K562 (cell line): ENCODE results near the gene GLYATL1.

Source experiments
- ATF7 ChIP-seq: fragments of 450-650 bp; IDR thresholded peaks from 2 replicates; pipeline ENCODE4 v1.7.1; 2014; ENCODE audit warnings: mild to moderate bottlenecking, moderate library complexity
- EZH2 ChIP-seq: IDR thresholded peaks from 2 replicates; pipeline ENCODE4 v1.6.1; 2012; ENCODE audit warnings: low read depth, mild to moderate bottlenecking, inconsistent platforms, low read length, borderline replicate concordance
- GTF2F1 ChIP-seq: IDR thresholded peaks from 2 replicates; pipeline ENCODE4 v1.6.1; 2011; ENCODE audit warnings: low read depth, low read length, improper control_type of control experiment
- MAFF ChIP-seq: IDR thresholded peaks from 2 replicates; pipeline ENCODE4 v1.6.1; 2012; ENCODE audit warnings: low read length, improper control_type of control experiment
- RAD21 ChIP-seq, 2 experiments: fragments of 250-450 bp in 1 of 2; fragments of 450-650 bp in 1 of 2; sonication (Bioruptor Pico) in 1 of 2; formaldehyde crosslinking in 1 of 2; IDR thresholded peaks in 1 of 2; conservative IDR thresholded peaks in 1 of 2; 2 replicates each; pipeline versions ENCODE4 v1.4.0 to v1.8.0; 2020 to 2022; ENCODE audit warnings: mild to moderate bottlenecking in 2 of 2, moderate library complexity in 1 of 2
- SMC3 ChIP-seq: conservative IDR thresholded peaks from 2 replicates; pipeline ENCODE4 v1.6.1; 2011; ENCODE audit warnings: low read depth, low read length, improper control_type of control experiment; ENCODE audit not compliant: insufficient read depth
- ZEB2 ChIP-seq: fragments of 450-650 bp; IDR thresholded peaks from 2 replicates; pipeline ENCODE4 v1.6.1; 2016
- ZNF274 ChIP-seq: IDR thresholded peaks from 2 replicates; pipeline ENCODE4 v1.6.1; 2011; ENCODE audit warnings: low read depth, mild to moderate bottlenecking, low read length, moderate library complexity, borderline replicate concordance
- TF ChIP-seq, protein P1 (sequence below): IDR thresholded peaks from 2 replicates; pipeline ENCODE4 v1.6.1; 2011; ENCODE audit warnings: borderline replicate concordance, low read depth, mild to moderate bottlenecking, moderate library complexity, low read length; ENCODE audit not compliant: insufficient read depth, poor library complexity, severe bottlenecking
- TF ChIP-seq, protein P2 (sequence below): fragments of 450-650 bp; conservative IDR thresholded peaks from 2 replicates; pipeline ENCODE4 v1.6.1; 2016; ENCODE audit warnings: missing genetic modification characterization, low read depth, mild to moderate bottlenecking, control low read depth, missing compliant biosample characterization

- TF ChIP-seq MAFF (no peak), RAD21 (CRISPR knock-in tag; conservative IDR thresholded peaks at IDR 0.05 in 1 of 2, IDR thresholded peaks at IDR 0.05 in 1 of 2) (no peak), ATF7 (no peak), SMC3 (no peak), EZH2 (no peak), ZEB2 (no peak), ZNF274 (no peak), GTF2F1 (no peak)
- TF ChIP-seq, protein P1, sequence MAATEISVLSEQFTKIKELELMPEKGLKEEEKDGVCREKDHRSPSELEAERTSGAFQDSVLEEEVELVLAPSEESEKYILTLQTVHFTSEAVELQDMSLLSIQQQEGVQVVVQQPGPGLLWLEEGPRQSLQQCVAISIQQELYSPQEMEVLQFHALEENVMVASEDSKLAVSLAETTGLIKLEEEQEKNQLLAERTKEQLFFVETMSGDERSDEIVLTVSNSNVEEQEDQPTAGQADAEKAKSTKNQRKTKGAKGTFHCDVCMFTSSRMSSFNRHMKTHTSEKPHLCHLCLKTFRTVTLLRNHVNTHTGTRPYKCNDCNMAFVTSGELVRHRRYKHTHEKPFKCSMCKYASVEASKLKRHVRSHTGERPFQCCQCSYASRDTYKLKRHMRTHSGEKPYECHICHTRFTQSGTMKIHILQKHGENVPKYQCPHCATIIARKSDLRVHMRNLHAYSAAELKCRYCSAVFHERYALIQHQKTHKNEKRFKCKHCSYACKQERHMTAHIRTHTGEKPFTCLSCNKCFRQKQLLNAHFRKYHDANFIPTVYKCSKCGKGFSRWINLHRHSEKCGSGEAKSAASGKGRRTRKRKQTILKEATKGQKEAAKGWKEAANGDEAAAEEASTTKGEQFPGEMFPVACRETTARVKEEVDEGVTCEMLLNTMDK, result no peak
- TF ChIP-seq, protein P2, sequence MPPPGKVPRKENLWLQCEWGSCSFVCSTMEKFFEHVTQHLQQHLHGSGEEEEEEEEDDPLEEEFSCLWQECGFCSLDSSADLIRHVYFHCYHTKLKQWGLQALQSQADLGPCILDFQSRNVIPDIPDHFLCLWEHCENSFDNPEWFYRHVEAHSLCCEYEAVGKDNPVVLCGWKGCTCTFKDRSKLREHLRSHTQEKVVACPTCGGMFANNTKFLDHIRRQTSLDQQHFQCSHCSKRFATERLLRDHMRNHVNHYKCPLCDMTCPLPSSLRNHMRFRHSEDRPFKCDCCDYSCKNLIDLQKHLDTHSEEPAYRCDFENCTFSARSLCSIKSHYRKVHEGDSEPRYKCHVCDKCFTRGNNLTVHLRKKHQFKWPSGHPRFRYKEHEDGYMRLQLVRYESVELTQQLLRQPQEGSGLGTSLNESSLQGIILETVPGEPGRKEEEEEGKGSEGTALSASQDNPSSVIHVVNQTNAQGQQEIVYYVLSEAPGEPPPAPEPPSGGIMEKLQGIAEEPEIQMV (tag), result no peak
Observed at GRCh38 chr11:58934945-58935513, 4.3 kb upstream of the GLYATL1 start.
